HCT116 (cell line): ENCODE data around the gene PPP2R5C.

Experiments
- CTCF ChIP-seq, 3 experiments: fragments of 200-600 bp in 1 of 3; sonication (generic) in 1 of 3; IDR thresholded peaks in 2 of 3; conservative IDR thresholded peaks in 1 of 3; 2 replicates each; pipeline ENCODE4 v1.5.1; 2012 to 2017; ENCODE audit warnings: low read depth in 2 of 3, low read length in 2 of 3, antibody characterized with exemption in 1 of 3, borderline replicate concordance in 1 of 3, control low read depth in 1 of 3, mild to moderate bottlenecking in 1 of 3, mixed read lengths in 1 of 3, mixed run types in 1 of 3, moderate library complexity in 1 of 3; ENCODE audit not compliant: insufficient read depth in 1 of 3
- EGR1 ChIP-seq: IDR thresholded peaks from 2 replicates; pipeline ENCODE4 v1.6.1; 2012; ENCODE audit warnings: low read depth
- JUND ChIP-seq: IDR thresholded peaks from 2 replicates; pipeline ENCODE4 v1.6.1; 2012
- MAX ChIP-seq: IDR thresholded peaks from 2 replicates; pipeline ENCODE4 v1.6.1; 2012
- POLR2A ChIP-seq: IDR thresholded peaks from 2 replicates; pipeline ENCODE4 v1.7.0; 2011; ENCODE audit warnings: borderline replicate concordance; ENCODE audit not compliant: insufficient read depth, insufficient read length; ENCODE audit errors: extremely low read depth
- POLR2AphosphoS5 ChIP-seq: IDR thresholded peaks from 2 replicates; pipeline ENCODE4 v1.6.1; 2011; ENCODE audit warnings: mild to moderate bottlenecking, low read depth, low read length, moderate library complexity
- RAD21 ChIP-seq: IDR thresholded peaks from 2 replicates; pipeline ENCODE4 v1.6.1; 2012; ENCODE audit warnings: low read depth, mild to moderate bottlenecking
- SP1 ChIP-seq: IDR thresholded peaks from 2 replicates; pipeline ENCODE4 v1.6.1; 2012; ENCODE audit warnings: low read depth

GRCh38 chr14:101878211-101878821, 116.8 kb downstream of the PPP2R5C start:
- no peak for TF ChIP-seq POLR2A
- TF ChIP-seq POLR2AphosphoS5, result no peak
- TF ChIP-seq CTCF (IDR thresholded peaks at IDR 0.05 in 2 of 3, conservative IDR thresholded peaks at IDR 0.05 in 1 of 3; ENCODE audit: borderline replicate concordance in 1 of 3, insufficient read depth in 1 of 3, low read depth in 2 of 3, low read length in 2 of 3), result no peak
- TF ChIP-seq JUND, result no peak
- TF ChIP-seq EGR1, result no peak
- no peak for TF ChIP-seq MAX
- TF ChIP-seq RAD21, result no peak
- no peak for TF ChIP-seq SP1
